Small intestine (tissue), 7 donors: Measurements from ENCODE around the gene CPEB4. TPM values are rescaled to one million over a fixed set of nuclear protein-coding genes. Genes with fewer than 3 reads are reported as not detected.

Source experiments
- DNase-seq, 2 donors: peaks; one replicate each; pipeline versions ENCODE4 v3.0.0 to v3.0.0-alpha.2; 2013
- FAIRE-seq: peaks from 2 replicates; lab custom pipeline; 2012; peaks lifted over from hg19 to GRCh38; lab: Jason Lieb, UNC
- H3K27ac ChIP-seq, 3 donors: one replicate each; pipeline ENCODE4 v1.5.1; 2013; ENCODE audit warnings: low read length in 2 of 3, mild to moderate bottlenecking in 2 of 3, control low read depth in 1 of 3, inconsistent platforms in 1 of 3, low read depth in 1 of 3, moderate library complexity in 1 of 3
- H3K27me3 ChIP-seq, 3 donors: one replicate each; pipeline ENCODE4 v1.6.1; 2013; ENCODE audit warnings: low read length in 3 of 3, inconsistent platforms in 1 of 3; ENCODE audit not compliant: control insufficient read depth in 3 of 3, insufficient read depth in 3 of 3
- H3K36me3 ChIP-seq, 3 donors: one replicate each; pipeline ENCODE4 v1.6.1; 2013; ENCODE audit warnings: low read length in 3 of 3, inconsistent platforms in 1 of 3, low read depth in 1 of 3, mild to moderate bottlenecking in 1 of 3, moderate library complexity in 1 of 3; ENCODE audit not compliant: control insufficient read depth in 3 of 3, insufficient read depth in 2 of 3
- H3K4me1 ChIP-seq, 3 donors: one replicate each; pipeline ENCODE4 v1.6.1; 2013; ENCODE audit warnings: low read length in 2 of 3, inconsistent platforms in 1 of 3, low read depth in 1 of 3, mild to moderate bottlenecking in 1 of 3, moderate library complexity in 1 of 3; ENCODE audit not compliant: control insufficient read depth in 3 of 3, insufficient read depth in 2 of 3
- H3K4me3 ChIP-seq, 3 donors: one replicate each; pipeline ENCODE4 v1.5.1; 2013; ENCODE audit warnings: low read length in 3 of 3, control low read depth in 1 of 3, inconsistent platforms in 1 of 3, low read depth in 1 of 3, mild to moderate bottlenecking in 1 of 3, moderate library complexity in 1 of 3
- H3K9me3 ChIP-seq, 2 donors: one replicate each; pipeline ENCODE4 v1.6.1; 2013; ENCODE audit warnings: low read depth in 1 of 2, low read length in 1 of 2; ENCODE audit not compliant: control insufficient read depth in 2 of 2, insufficient read depth in 1 of 2
- WGBS, 3 donors: extraction: QIAGEN DNeasy Blood & Tissue Kit; methylation state at CpG; one replicate each; pipeline ENCODE4 v1.1.7; 2013; 5-methylcytosine and 5-hydroxymethylcytosine counted together
- polyA plus RNA-seq, 4 donors: library from polyadenylated mRNA; stranded (reverse) in 3 of 4; unstranded in 1 of 4; fragments of 200-250 nt in 3 of 4; fragments of 120-200 nt in 1 of 4; gene quantifications; one replicate each; pipeline versions ENCODE4 v1.2.1 to v1.2.3, GENCODE V29; 2013
- donor health status: healthy with polysubstance abuse.
- donor health status: control.
- donor health status: control.
- donor health status: Bipolar disorder and iron deficiency.
- donor health status: healthy.

The CPEB4 gene
- polyA plus RNA-seq, 4 donors = 7.8 to 55.0 (median 13.0) TPM

DNA sequence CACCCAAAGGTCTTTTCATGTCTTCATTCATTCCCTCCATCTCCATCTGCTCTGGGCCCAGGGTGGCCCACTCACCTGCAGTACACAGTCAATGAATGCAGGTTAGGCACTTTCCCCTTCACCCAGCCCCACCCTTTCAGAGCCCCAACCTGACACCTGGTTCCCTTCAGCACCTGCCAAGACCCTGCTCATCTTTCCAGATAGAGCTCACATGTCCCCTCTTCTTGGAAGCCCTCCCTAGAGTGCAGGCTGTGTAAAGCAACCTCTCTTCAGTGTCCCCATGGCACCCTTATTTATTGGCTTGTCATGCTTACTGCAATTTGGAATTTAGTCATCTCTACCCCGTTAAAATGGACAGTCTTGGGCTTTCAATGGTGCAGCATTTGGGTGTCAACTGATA is 13.0 kb upstream of the CPEB4 start:
- Histone ChIP-seq H3K27ac (no peak overlapping the region), H3K36me3 (peaks cover 0 to 2% (median 0%) of the 10 kb centered on the region in 3 donors), H3K27me3 (no peaks in the 10 kb centered on the region), H3K4me1 (peaks cover 0 to 10% (median 0%) of the 10 kb centered on the region in 3 donors), H3K9me3 (no peaks in the 10 kb centered on the region), H3K4me3 (no peak overlapping the region)
- WGBS, 3 donors = 33 to 73% (median 52%) methylated on average over 1 of the region's 1 CpG
- no peak for DNase-seq
- no peak for FAIRE-seq

GRCh38 chr5:173878224-173878967 is 9.8 kb upstream of the CPEB4 start:
- FAIRE-seq = no peak
- Histone ChIP-seq H3K27ac (no peak overlapping the region), H3K4me3 (no peak overlapping the region), H3K9me3 (no peaks in the 10 kb centered on the region), H3K36me3 (no peaks in the 10 kb centered on the region), H3K27me3 (no peaks in the 10 kb centered on the region), H3K4me1 (peaks cover 0 to 2% (median 0%) of the 10 kb centered on the region in 3 donors)
- no peak for DNase-seq
- 58 to 76% (median 63%) methylated on average over 5 of the region's 5 CpGs for WGBS, 3 donors

GRCh38 chr5:173880306-173880985 is 7.7 kb upstream of the CPEB4 start:
- peaks cover 3 to 23% (median 6%) of the 10 kb centered on the region in 3 donors for H3K4me1 ChIP-seq
- 82 to 83% (median 83%) methylated on average over 5 of the region's 5 CpGs for WGBS, 3 donors
- DNase-seq (no peak), FAIRE-seq (no peak)
- H3K4me3 ChIP-seq = no peak overlapping the region
- H3K27me3 ChIP-seq = no peaks in the 10 kb centered on the region
- no peaks in the 10 kb centered on the region for H3K9me3 ChIP-seq
- no peak overlapping the region for H3K27ac ChIP-seq
- no peaks in the 10 kb centered on the region for H3K36me3 ChIP-seq

DNA sequence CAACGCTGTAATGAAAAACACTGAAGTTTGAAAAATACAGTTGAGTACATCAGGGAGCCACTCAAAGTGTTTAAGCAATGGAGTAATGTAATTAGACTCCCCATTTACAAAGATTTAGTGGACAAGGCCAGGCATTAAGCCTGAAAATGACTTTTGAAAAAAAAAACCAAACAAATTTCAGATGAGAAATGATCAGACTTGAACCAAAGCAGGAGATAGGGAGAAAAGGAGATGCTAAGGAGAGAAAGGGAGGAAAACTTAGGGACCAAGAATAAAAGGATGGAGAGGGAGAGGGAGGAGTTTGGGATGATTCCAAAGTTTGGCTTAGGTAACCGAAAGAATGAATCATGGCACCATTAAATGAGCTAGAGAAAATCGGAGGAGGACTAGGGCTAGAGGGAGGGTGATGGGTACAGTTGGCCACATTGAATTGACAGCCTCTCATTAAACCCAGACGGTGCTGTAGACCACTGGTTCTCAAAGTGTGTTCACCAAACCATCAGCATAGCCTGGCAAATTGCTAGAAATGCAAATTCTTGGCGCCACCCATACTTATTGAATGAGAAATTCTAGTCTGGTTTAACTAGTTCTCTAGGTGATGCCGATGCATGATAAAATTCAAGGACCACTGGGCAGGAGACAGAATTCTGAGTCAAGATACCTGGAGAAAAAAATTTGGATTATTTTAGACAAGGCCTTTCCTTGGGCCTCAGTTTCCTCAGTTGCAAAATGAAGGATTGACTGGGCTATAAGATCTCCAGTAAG is 6.2 kb upstream of the CPEB4 start:
- no peaks in the 10 kb centered on the region for H3K27me3 ChIP-seq
- no peak overlapping the region for H3K27ac ChIP-seq
- peaks cover 6 to 37% (median 6%) of the 10 kb centered on the region in 3 donors for H3K4me1 ChIP-seq
- FAIRE-seq = no peak
- DNase-seq = no peak
- H3K9me3 ChIP-seq = no peaks in the 10 kb centered on the region
- 84 to 91% (median 90%) methylated on average over 6 of the region's 6 CpGs for WGBS, 3 donors
- H3K4me3 ChIP-seq = no peak overlapping the region
- no peaks in the 10 kb centered on the region for H3K36me3 ChIP-seq

- Histone ChIP-seq H3K36me3 (no peaks in the 10 kb centered on the region), H3K4me3 (no peak overlapping the region), H3K9me3 (no peaks in the 10 kb centered on the region), H3K4me1 (peaks cover 6 to 43% (median 6%) of the 10 kb centered on the region in 3 donors), H3K27ac (no peak overlapping the region), H3K27me3 (no peaks in the 10 kb centered on the region)
- DNase-seq (no peak), FAIRE-seq (no peak)
Observed at GRCh38 chr5:173882632-173883031, 5.5 kb upstream of the CPEB4 start.

GRCh38 chr5:173883347-173883924 is 4.7 kb upstream of the CPEB4 start:
- no peak for FAIRE-seq
- WGBS, 3 donors = 81 to 87% (median 86%) methylated on average over 3 of the region's 3 CpGs
- H3K27me3 ChIP-seq = no peaks in the 10 kb centered on the region
- H3K9me3 ChIP-seq = no peaks in the 10 kb centered on the region
- DNase-seq = no peak
- peaks cover 6 to 43% (median 6%) of the 10 kb centered on the region in 3 donors for H3K4me1 ChIP-seq
- H3K36me3 ChIP-seq = no peaks in the 10 kb centered on the region
- peak overlapping the region in 1 of 3 donors; percentile 92 for H3K27ac ChIP-seq
- H3K4me3 ChIP-seq = no peak overlapping the region

DNA sequence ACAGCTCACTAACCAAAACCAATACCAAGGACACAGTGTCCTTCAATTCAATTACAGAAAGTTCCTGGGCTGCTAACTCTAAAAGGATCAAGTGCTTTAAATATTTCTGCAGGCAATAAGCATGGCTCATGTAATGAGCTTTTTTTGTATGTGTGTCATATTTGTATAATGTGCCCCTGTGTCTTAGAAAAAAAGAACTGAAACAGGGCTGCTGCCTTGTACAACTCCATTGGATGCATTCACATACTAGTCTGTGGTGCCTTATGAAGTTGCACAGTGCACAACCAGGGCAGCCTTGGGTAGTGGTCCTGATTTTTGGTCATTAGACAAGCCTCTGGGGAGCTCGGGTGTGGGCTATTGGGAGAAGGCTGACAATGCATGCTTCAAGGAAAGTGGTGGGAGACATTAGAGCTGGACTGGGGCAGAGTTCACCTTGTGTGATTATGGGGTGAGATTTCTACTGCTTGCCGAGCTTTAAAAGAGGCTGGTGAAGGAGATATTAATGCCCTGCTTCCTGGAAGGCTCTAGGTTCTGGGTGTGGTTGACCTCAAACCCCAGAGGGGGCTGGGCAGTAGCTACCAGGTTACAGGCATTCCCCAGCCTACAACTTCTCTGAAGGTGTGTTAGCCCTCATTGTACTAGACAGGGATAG is 3.6 kb upstream of the CPEB4 start:
- FAIRE-seq = no peak
- Histone ChIP-seq H3K4me3 (no peak overlapping the region), H3K9me3 (no peaks in the 10 kb centered on the region), H3K27me3 (no peaks in the 10 kb centered on the region), H3K4me1 (peaks cover 7 to 44% (median 7%) of the 10 kb centered on the region in 3 donors), H3K27ac (peak overlapping the region; percentile 50 to 92 (median 80)), H3K36me3 (no peaks in the 10 kb centered on the region)
- WGBS, 3 donors = 4 to 38% (median 23%) methylated on average over 2 of the region's 2 CpGs
- DNase-seq = peak; percentile 83 to 90
